Retinal pigment epithelial cell (primary cell): Measurements from ENCODE around the gene MESP2.
A peak's percentile ranks its signal among the peaks of the same experiment; 100 is the strongest.

Source experiments
- DNase-seq: peaks from one replicate; pipeline ENCODE4 v3.0.0-alpha.2; 2010; ENCODE audit warnings: low read depth
- H3K4me3 ChIP-seq: 2 replicates; pipeline ENCODE4 v1.5.1; 2011; ENCODE audit warnings: mild to moderate bottlenecking, low read length, control low read depth, moderate library complexity
- TF ChIP-seq, protein P1 (sequence below): conservative IDR thresholded peaks from 2 replicates; pipeline ENCODE4 v1.5.1; 2011; ENCODE audit warnings: low read depth, low read length, control low read depth, inconsistent platforms

Gene MESP2

DNA sequence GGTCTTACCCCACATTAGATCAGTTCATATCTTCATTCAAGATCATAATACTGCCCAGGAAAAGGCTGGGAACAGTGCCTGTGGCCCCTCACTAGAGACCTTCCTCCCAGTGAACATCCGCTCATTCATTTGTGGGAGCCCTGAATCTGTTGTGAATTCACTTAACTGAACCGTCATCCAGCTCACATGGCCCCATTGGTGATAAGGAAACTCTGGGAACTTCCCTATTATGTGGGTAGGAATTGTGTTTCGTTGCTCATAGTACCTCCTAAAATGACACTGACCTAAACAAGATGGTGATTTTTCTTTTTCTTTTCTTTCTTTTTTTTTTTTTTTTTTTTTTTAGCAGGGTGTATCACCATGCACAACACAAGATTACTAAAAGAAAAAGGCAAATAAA lies 6.8 kb upstream of the MESP2 start:
- no peak for DNase-seq
- TF ChIP-seq, protein P1, sequence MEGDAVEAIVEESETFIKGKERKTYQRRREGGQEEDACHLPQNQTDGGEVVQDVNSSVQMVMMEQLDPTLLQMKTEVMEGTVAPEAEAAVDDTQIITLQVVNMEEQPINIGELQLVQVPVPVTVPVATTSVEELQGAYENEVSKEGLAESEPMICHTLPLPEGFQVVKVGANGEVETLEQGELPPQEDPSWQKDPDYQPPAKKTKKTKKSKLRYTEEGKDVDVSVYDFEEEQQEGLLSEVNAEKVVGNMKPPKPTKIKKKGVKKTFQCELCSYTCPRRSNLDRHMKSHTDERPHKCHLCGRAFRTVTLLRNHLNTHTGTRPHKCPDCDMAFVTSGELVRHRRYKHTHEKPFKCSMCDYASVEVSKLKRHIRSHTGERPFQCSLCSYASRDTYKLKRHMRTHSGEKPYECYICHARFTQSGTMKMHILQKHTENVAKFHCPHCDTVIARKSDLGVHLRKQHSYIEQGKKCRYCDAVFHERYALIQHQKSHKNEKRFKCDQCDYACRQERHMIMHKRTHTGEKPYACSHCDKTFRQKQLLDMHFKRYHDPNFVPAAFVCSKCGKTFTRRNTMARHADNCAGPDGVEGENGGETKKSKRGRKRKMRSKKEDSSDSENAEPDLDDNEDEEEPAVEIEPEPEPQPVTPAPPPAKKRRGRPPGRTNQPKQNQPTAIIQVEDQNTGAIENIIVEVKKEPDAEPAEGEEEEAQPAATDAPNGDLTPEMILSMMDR: no peak

DNA sequence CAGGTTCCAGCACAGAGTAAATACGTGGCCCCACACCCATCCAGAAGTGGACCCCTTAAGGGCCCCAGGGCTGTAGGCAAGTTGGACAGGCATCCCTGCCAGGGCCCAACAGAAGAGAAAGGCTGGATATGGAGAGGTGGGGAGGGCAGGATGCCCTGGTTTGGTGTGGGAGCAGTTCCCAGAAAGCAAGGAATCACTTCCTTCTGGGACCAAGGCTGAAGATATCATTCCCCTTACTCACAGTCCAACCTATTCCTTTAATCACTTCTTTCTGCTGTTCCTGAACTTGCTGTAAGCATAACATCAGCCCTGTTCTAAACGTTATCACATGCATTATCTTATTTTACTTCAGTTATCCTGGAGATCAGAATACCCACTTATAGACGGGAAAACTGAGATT lies 6.1 kb upstream of the MESP2 start:
- DNase-seq: no peak
- TF ChIP-seq, protein P1: no peak

More for the DNA sequence above, 6.8 kb upstream of the MESP2 start:
- no peak overlapping the region for H3K4me3 ChIP-seq

DNA sequence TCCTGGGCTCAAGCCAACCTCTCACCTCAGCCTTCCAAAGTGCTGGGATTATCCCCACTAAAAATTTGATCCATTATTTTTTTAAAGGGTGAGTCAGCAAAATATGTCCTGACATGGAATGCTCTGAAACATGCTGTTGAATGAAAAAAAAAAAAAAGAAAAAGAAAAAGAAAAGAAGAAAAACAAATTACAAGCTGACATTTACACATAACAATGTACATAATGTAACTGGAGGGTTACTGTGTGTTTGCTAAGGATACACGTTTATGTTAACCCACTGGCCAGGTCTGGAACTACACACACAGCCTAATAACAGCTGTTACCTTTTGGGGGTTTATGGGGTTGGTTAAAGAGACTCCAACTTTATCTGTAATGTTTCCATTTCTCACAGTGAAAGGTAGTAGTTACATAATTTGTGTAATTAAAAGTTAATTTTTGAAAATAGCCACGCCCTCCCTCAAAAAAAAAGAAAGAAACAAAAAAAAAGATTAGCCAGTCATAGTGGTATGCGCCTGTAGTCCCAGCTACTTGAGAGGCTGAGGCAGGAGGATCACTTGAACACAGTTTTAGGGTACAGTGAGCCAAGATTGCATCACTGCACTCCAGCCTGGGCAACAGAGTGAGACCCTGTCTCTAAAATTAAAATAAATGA lies 3.1 kb upstream of the MESP2 start:
- H3K4me3 ChIP-seq: no peak overlapping the region
- TF ChIP-seq, protein P1: peak; percentile 36
- DNase-seq: no peak

More for the DNA sequence above, 6.1 kb upstream of the MESP2 start:
- no peak overlapping the region for H3K4me3 ChIP-seq

DNA sequence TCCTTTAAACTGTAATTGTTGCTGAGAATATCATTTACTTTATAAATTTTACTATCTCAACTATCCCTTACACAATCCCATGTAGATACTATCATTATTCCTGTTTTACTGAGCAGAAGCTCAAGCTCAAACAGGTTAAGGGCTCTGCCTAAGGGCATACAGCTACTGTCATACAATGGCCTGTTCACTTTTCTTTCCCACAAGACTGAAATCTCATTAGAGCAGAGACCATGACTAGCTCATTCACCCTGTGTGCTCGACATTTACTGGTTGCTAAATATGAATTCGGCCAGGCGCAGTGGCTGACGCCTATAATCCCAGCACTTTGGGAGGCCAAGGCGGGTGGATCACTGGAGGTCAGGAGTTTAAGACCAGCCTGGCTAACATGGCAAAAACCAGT lies 1.6 kb upstream of the MESP2 start:
- H3K4me3 ChIP-seq: no peak overlapping the region
- DNase-seq: no peak
- TF ChIP-seq, protein P1: no peak

DNA sequence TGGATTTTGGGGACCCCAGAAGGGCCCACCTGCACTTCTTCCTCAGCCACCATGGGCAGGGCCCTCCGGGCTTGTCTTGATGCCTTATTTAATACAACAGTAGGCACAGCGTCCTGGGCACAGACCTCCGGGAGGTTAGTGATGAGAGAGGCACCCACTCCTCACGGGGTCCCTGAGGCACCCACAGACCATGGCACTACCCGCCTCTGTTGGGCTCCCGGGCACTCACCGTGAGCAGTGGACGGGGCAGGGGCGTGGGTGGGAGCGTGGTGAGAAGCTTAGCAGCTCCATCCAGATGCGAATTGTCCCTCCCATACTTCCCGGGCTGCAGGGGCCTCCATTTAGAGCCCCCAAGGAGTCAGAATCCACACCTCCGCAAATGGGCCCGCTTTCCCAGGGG lies 317 bp upstream of the MESP2 start:
- TF ChIP-seq, protein P1: no peak
- H3K4me3 ChIP-seq: no peak overlapping the region
- DNase-seq: no peak

DNA sequence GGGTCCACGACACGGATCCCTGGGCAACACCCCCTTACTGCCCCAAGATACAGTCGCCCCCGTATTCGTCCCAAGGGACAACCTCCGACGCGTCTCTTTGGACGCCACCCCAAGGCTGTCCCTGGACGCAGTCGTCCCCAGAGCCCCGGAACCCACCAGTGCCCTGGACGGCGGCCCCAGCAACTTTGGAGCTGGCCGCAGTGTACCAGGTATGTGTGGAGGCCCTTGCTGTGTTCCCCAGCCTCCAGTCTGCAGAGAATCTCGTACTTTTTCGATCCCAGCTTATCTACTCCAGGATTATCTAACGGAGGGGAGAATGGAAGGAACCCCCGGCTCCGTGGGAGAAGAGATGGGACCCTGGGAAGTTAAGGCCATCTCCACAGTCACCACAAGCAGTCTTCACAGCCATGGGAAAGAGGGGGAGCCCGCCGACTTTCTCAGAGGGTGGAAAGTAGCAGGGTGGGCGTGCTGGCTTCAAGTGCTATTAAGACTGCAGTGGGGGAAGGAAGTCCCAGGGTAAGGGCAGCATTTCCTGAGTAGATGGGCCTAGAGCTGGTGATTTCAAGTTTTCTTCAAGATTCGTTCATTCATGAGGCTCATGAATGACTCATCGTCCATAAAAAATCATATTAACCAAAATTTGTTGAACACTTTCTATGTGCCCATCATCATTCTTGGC lies 1.1 kb downstream of the MESP2 start:
- TF ChIP-seq, protein P1: no peak
- DNase-seq: no peak
- no peak overlapping the region for H3K4me3 ChIP-seq
